Medulla oblongata (tissue), 1 donor: ENCODE results near the gene SKA2.
"Not testable (repeated sequence)": the region's sequence is repeated elsewhere in the genome, so short reads cannot be mapped to it uniquely, and the experiment has no call there.

Source experiments
- DNase-seq: peaks from one replicate; pipeline ENCODE4 v3.0.0-alpha.2; 2015; ENCODE audit errors: extremely low spot score

Gene SKA2

GRCh38 chr17:59097876-59098275 is 57.1 kb downstream of the SKA2 start:
- no peak for DNase-seq

DNA sequence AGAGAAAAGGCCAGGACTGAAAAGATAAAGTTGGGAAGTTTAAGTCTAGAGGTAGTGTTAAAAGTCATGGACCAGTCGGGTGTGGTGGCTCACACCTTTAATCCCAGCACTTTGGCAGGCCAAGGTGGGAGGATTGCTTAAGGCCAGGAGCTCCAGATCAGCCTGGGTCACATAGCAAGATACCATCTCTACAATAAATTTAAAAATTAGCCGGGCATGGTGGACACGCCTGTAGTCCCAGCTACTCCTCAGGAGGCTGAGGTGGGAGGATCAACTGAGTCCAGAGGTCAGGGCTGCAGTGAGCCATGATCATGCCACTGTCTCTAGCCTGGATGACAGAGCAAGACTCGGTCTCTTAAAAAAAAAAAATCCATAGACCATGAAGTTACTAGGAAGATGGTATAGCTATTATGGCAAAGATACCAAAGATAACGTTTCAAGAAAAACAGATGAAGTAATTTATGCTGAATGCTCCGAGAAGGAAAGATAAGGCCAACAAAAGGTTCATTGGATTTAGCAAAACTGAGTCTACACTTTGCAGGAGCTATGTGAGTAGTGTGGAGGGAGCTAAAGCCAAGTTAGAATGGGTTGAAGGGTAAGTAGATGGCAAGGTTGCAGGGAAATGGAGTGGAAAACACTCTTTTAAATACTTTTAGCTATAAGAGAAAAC is 60.0 kb downstream of the SKA2 start:
- no peak for DNase-seq

DNA sequence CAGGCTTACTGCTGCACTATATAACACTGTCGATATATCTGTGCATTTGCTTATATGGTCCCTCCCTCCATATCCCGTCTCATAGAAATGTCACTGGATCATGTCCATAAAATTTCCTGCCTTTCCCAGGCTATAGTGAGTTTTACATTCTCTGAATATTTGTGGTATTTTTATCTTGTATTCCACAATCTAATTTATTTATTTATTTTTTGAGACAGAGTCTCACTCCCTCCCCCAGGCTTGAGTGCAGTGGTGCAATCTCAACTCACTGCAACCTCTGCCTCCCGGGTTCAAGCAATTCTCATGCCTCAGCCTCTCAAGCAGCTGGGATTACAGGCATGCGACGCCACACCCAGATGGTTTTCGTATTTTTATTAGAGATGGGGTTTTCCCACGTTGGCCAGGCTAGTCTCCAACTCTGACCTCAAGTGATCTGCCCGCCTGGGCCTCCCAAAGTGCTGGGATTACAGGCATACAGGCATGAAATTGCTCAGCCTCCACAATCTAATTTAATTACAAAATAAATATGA is 61.2 kb downstream of the SKA2 start:
- DNase-seq, result no peak

DNA sequence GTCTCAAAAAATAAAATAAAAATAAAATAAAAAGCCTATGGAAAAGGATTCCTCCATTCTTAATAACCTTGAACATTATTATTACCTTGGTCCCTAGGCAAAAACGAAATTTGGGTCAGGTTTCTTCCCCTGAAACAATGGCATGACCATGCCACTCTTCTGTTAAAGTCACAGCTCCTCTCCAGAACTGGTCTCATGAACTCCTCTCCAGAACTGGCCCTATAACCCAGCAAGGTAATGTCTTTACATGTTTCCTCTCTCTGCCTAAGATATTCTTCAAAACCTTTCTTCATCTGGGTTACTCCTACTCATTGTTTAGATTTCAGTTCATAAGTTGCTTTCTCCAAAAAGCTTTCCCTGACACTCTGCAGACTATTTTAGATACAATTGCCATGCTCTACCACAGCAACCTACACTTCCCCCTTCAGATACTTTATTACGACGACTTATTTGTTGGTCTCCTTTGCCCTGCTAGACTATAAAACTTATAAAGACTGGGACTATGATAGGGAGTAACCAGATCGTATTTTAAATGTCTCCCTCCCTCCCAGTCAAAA is 61.8 kb downstream of the SKA2 start:
- no peak for DNase-seq

GRCh38 chr17:59090593-59090992 is 64.4 kb downstream of the SKA2 start:
- not testable (repeated sequence) for DNase-seq

DNA sequence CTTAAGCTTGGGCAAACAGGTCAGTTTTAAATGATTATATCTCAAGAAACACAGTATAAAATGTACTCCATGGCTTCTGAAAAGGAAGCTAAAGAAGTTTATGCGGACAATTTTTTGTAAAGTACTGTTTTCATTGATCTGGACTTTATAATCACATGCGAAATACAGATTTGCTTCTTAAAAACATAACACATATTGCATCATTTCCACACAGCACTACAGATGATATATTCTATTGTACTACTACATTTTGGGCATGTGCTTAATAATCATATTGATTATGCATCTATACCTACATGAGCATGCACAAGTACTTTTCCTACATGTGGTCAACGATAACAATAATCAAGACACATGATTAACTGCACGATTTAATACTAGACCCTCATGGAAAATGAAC is 70.8 kb downstream of the SKA2 start:
- no peak for DNase-seq

DNA sequence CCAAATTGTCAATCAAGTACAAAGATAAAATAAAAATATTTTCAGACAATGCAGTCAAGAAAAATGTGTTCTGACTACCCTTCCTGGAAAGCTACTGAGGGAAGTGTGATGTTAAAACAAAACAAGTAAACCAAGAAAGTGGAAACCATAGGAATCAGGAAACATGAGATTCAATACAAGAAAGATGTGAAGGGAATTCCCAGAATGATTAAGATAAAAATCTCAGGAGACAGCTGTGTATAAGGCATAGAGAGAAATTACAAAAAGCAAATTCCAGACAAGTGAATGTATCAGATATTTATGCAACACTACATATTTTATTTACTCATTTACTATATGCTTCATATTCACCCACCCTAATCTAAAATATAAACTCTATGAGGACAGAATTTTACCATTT is 80.5 kb downstream of the SKA2 start:
- DNase-seq, result no peak

- no peak for DNase-seq
Measured at GRCh38 chr17:59073972-59074371, 81.0 kb downstream of the SKA2 start.

DNA sequence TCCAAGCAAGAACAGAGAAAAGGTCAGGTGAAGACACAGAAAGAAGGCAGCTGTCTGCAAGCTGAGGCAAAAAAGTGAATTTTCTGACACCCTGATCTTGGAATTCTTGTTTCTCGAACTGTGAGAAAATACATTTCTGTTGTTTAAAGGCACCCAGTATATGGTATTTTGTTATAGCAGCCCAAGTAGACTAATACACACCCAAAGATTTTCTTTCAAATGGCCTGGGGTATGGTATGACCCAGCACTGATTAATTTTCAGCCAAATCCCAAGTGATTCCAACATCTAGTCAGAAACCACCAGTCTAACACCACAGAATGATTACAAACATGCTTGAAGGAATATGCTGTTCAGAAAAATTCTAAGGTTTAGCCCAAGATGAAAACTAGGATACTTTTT is 85.1 kb downstream of the SKA2 start:
- no peak for DNase-seq

DNA sequence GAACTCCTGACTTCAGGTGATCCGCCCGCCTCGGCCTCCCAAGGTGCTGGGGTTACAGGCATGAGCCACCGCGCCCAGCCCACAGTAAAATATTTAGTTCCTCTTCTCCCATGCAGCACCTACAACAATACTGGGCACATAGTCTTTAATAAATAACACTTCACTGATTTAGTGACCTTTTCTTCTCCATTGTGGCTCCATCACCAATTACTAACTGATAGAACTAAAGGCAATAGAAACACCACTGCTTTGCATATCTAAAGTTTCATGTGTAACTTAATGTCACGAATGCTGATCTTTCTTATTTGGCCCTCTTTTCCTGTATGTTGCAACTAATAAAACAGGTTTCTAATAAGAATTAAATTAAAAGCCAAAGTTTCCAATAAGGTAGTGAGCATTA is 87.2 kb downstream of the SKA2 start:
- DNase-seq, result no peak

GRCh38 chr17:59067340-59067739 is 87.6 kb downstream of the SKA2 start:
- DNase-seq, result no peak

DNA sequence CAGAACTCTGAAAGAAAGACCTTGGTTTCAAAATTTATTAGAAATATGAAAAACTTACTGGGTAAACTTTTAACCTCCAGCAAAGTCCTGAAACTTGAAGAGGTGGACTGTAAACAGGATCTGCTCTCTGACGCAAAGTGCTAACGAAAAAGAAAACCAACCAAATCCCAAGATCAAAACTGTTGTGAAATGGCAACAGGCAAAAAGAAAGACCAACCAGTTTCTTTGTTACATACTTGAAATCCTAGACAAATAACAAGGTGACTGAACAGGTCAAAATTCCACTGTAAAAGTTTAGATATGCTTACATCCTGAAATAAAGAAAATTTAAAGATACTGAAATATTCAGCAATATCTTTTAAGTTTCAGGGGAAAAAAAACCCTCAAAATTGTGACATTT is 92.5 kb downstream of the SKA2 start:
- no peak for DNase-seq
